Right lobe of liver (tissue), 6 donors: ENCODE measurements around the gene UBE2J2. TPM values are rescaled to one million over a fixed set of nuclear protein-coding genes. Genes with fewer than 3 reads are reported as not detected.

Experiments
- ATAC-seq, 4 donors: fragments of 200-7000 bp; cut with Tn5 transposase; one replicate each; pipeline ENCODE4 v1.9.1; 2020; ENCODE audit warnings: mild to moderate bottlenecking in 4 of 4, moderate library complexity in 4 of 4
- DNase-seq, 3 donors: peaks; one replicate each; pipeline ENCODE4 v3.0.0-alpha.2; 2020
- H3K27ac ChIP-seq, 3 donors: fragments of 200-600 bp; one replicate each; pipeline ENCODE4 v1.8.0; 2022
- H3K27me3 ChIP-seq, 2 donors: fragments of 200-600 bp; one replicate each; pipeline ENCODE4 v1.8.0; 2022
- H3K36me3 ChIP-seq, 4 donors: fragments of 200-600 bp; sonication (generic) in 1 of 4; one replicate each; pipeline versions ENCODE4 v1.5.1 to v1.8.0; 2017 to 2022; ENCODE audit warnings: control low read depth in 1 of 4
- H3K4me1 ChIP-seq, 4 donors: fragments of 200-600 bp; sonication (generic) in 1 of 4; one replicate each; pipeline versions ENCODE4 v1.5.1 to v1.8.0; 2017 to 2022; ENCODE audit warnings: control low read depth in 1 of 4
- H3K4me3 ChIP-seq, 3 donors: fragments of 200-600 bp; one replicate each; pipeline ENCODE4 v1.8.0; 2022
- H3K9me3 ChIP-seq, 4 donors: fragments of 200-600 bp; sonication (generic) in 1 of 4; one replicate each; pipeline versions ENCODE4 v1.5.1 to v1.8.0; 2017 to 2022; ENCODE audit warnings: control low read depth in 1 of 4
- CTCF ChIP-seq, 4 donors: fragments of 200-600 bp in 3 of 4; fragments of 450-650 bp in 1 of 4; IDR thresholded peaks; one replicate each; pipeline versions ENCODE4 v1.5.1 to v1.8.0; 2016 to 2022; ENCODE audit warnings: antibody characterized with exemption in 4 of 4, mild to moderate bottlenecking in 2 of 4
- POLR2A ChIP-seq: fragments of 450-650 bp; IDR thresholded peaks from one replicate; pipeline ENCODE4 v1.6.1; 2017; ENCODE audit warnings: antibody characterized with exemption, mild to moderate bottlenecking
- WGBS: methylation state at CpG from one replicate; pipeline ENCODE4 v1.1.6; 2018; ENCODE audit warnings: low coverage, low lambda C conversion rate; ENCODE audit not compliant: insufficient coverage; ENCODE audit errors: missing lambda C conversion rate; 5-methylcytosine and 5-hydroxymethylcytosine counted together
- intact Hi-C, 2 donors: fragments of 100-400 bp; cut with DNase I; formaldehyde crosslinking; loops; one replicate each; pipeline versions ENCODE4 v1.11.2 to v1.14.1; 2022
- total RNA-seq, 6 experiments: library from RNA; depleted of rRNA in 2 of 6; stranded (reverse); fragments of >200 nt in 2 of 6; fragmentation: NEBNext Ultra II Directional in 3 of 6; extraction: Animal tissue kit (Norgen Biotek cat#: 25700) in 3 of 6; gene quantifications; one replicate each; pipeline versions ENCODE4 v1.1.0 to v1.2.4, GENCODE V29; 2016 to 2023
- donor health status: DM: no; HTN: yes; CAD: no.
- donor health status: DM: no; HTN: no; CAD: no.
- donor health status: DM: no; HTN: no; CAD: no.
- donor health status: DM: no; HTN: yes; CAD: no.
- donor health status: DM: no; HTN: yes; CAD: no.

UBE2J2 gene
- total RNA-seq, 6 experiments from 2014 or later = 25.5 to 30.6 (median 26.9) TPM

DNA sequence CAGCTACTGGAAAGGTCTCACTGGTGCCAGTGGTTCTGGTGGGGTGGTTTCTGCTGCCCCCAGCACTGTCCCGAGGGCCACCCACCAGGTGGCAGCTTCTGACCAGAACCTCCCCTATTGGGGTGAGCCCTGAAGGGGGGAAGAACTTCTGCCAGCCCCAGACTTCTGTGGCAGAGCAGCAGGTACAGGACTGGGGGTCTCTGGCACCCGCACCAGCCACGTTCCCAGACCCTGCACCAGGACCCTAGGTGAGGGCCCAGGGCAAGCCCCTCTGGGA lies 36.4 kb upstream of the UBE2J2 start:
- TF ChIP-seq CTCF (IDR thresholded peaks at IDR 0.05) (no peak), POLR2A (no peak)
- intact Hi-C loops = no loop called here
- Histone ChIP-seq H3K27me3 (no peaks in the 10 kb centered on the region), H3K27ac (no peak overlapping the region), H3K4me1 (peaks cover 0 to 31% (median 17%) of the 10 kb centered on the region in 4 donors), H3K36me3 (peaks cover 0 to 42% (median 10%) of the 10 kb centered on the region in 4 donors), H3K4me3 (no peak overlapping the region), H3K9me3 (no peaks in the 10 kb centered on the region)
- ATAC-seq (no peak), DNase-seq (no peak)
- WGBS = no CpG with 5 or more reads among the region's 3 CpGs

- TF ChIP-seq POLR2A = no peak
- no peak for TF ChIP-seq CTCF (IDR thresholded peaks at IDR 0.05)
- H3K27me3 ChIP-seq = no peaks in the 10 kb centered on the region
- WGBS = 67% methylated on average over 7 of the region's 57 CpGs
- peaks cover 0 to 35% (median 19%) of the 10 kb centered on the region in 4 donors for H3K4me1 ChIP-seq
- peak overlapping the region in 2 of 3 donors; percentile 82 to 90 for H3K27ac ChIP-seq
- H3K4me3 ChIP-seq = peak overlapping the region; percentile 66 to 92 (median 92)
- no peak for ATAC-seq
- DNase-seq = peak in 1 of 3 donors; percentile 43
- intact Hi-C loops = no loop called here
- H3K36me3 ChIP-seq = peaks cover 0 to 36% (median 10%) of the 10 kb centered on the region in 4 donors
- no peaks in the 10 kb centered on the region for H3K9me3 ChIP-seq
Measured at GRCh38 chr1:1309251-1310108, 35.8 kb upstream of the UBE2J2 start.

DNA sequence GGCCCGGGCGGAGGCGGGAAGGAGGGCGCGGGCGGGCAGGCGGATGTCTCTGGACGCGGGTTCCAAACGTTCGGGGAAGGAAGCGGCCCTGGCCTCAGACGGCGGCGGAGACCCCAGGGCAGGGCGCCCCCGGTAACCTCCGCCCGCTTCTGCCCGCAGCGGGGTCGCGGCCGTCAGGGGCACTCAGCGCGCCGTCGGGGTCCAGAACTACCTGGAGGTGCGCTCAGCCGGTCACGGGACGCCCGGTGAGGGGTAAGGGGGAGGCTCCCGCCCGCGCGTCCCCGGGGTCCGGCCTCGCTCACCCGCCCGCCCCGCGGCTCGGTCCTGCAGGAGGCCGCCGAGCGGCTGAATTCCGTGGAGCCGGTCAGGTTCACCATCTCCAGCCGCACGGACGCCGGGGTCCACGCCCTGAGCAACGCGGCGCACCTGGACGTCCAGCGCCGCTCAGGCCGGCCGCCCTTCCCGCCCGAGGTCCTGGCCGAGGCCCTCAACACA lies 35.1 kb upstream of the UBE2J2 start:
- ATAC-seq (no peak), DNase-seq (peak in 1 of 3 donors; percentile 52)
- Histone ChIP-seq H3K36me3 (peaks cover 0 to 30% (median 4%) of the 10 kb centered on the region in 4 donors), H3K9me3 (no peaks in the 10 kb centered on the region), H3K4me1 (peaks cover 0 to 35% (median 19%) of the 10 kb centered on the region in 4 donors), H3K4me3 (peak overlapping the region; percentile 66 to 92 (median 92)), H3K27ac (peak overlapping the region; percentile 2 to 90 (median 82)), H3K27me3 (no peaks in the 10 kb centered on the region)
- WGBS = 6% methylated on average over 7 of the region's 66 CpGs
- no peak for TF ChIP-seq POLR2A
- no peak for TF ChIP-seq CTCF (IDR thresholded peaks at IDR 0.05)
- intact Hi-C loops = no loop called here

DNA sequence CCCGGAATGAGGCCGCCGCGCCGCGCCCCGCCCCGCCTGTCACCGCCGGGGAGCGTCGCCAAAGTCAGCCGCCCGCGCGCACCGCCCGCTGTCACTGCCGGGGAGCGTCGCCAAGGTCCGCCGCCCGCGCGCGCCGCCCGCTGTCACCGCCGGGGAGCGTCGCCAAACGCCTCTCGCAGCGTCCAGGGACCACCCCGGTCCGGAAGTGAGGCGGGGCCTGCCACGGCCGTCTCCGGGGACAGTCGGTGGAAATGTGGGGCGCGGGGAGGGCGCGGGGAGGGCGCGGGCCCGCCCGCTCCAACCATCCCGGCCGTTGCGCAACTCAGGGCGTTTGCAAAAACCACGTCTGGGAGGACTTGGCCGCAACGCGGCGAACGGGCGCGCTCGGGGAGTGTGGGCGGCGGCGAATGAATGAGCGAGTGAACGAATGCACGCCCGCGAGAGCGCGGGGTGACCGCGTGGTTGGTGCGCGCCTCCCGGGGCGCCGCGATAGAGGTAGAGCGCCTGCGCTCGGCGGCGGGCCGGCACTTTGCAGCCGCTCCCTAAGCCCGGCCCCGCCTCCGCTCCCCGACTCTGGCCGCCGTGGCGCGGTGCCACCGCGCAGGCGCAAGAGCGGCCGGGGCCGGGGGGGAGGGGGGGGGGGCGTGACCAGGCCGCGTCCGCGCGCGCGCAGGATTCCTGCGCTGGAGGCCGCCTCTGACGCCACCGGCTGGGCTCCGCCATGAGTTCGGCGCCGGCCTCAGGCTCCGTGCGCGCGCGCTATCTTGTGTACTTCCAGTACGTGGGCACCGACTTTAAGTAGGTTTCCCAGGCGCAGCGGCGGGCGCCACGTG lies 34.5 kb upstream of the UBE2J2 start, which contains the start of the genes ACAP3 and PUSL1:
Gene ACAP3 (minus strand): TSS at position 8 of the 833 bp plus-strand sequence. CDS start 115 bp downstream, outside the sequence.
Gene PUSL1 (plus strand): TSS at position 675 of the 833 bp plus-strand sequence. CDS start 47 bp downstream, at position 722.
- H3K36me3 ChIP-seq = peaks cover 0 to 23% (median under 1%) of the 10 kb centered on the region in 4 donors
- peak; percentile 30 for TF ChIP-seq POLR2A
- TF ChIP-seq CTCF (IDR thresholded peaks at IDR 0.05) = peak in 2 of 4 donors; percentile 3 to 30
- no peaks in the 10 kb centered on the region for H3K27me3 ChIP-seq
- H3K4me1 ChIP-seq = peaks cover 0 to 35% (median 19%) of the 10 kb centered on the region in 4 donors
- 0% methylated on average over 5 of the region's 131 CpGs for WGBS
- H3K9me3 ChIP-seq = no peaks in the 10 kb centered on the region
- H3K4me3 ChIP-seq = peak within 1 kb of the TSS; percentile 66 to 92 (median 92)
- ATAC-seq (peak; percentile 70 to 85 (median 78)), DNase-seq (peak; percentile 90 to 94 (median 92))
- intact Hi-C loops = no loop called here
- H3K27ac ChIP-seq = peak within 1 kb of the TSS; percentile 77 to 90 (median 87)
